ENCODE measurements around the gene ANKMY1. TPM values are rescaled to one million over a fixed set of nuclear protein-coding genes. Genes with fewer than 3 reads are reported as not detected.

Gene ANKMY1
- total and polyA plus RNA-seq, 2 of the 13 experiments (the other 11 are each of a cell fraction or from before 2014, with no cell fraction given): 11.7 to 18.8 TPM

- TF ChIP-seq MXI1 (IDR thresholded peaks at IDR 0.05; ENCODE audit: borderline replicate concordance, low read depth, low read length) (peak; percentile 89; the same call in 2 of the 3 replicates), NFIC (IDR thresholded peaks at IDR 0.05; ENCODE audit: low read length) (no peak), ZNF350 (CRISPR knock-in tag; IDR thresholded peaks at IDR 0.05; ENCODE audit: borderline replicate concordance, low read depth) (peak; percentile 36; the same call in 1 of the 2 replicates), HMGA1 (CRISPR knock-in tag; conservative IDR thresholded peaks at IDR 0.05) (no peak), HNRNPLL (IDR thresholded peaks at IDR 0.05; ENCODE audit: low read depth, low read length, poor library complexity, severe bottlenecking) (peak; percentile 90), ZNF792 (CRISPR knock-in tag; IDR thresholded peaks at IDR 0.05) (no peak), ZNF598 (CRISPR knock-in tag; IDR thresholded peaks at IDR 0.05; ENCODE audit: borderline replicate concordance) (0 out of 2 replicates have a peak, but pooled peaks have one; percentile 28), ZNF597 (CRISPR knock-in tag; IDR thresholded peaks at IDR 0.05) (peak; percentile 98; the same call in 1 of the 2 replicates), ZXDC (CRISPR knock-in tag; IDR thresholded peaks at IDR 0.05) (peak; percentile 57; the same call in 1 of the 2 replicates), ZNF414 (CRISPR knock-in tag; IDR thresholded peaks at IDR 0.05) (no peak; the same call in 1 of the 2 replicates), IRX3 (CRISPR knock-in tag; IDR thresholded peaks at IDR 0.05; ENCODE audit: borderline replicate concordance, low read depth) (no peak; the same call in 1 of the 2 replicates), ZNF891 (CRISPR knock-in tag; IDR thresholded peaks at IDR 0.05) (no peak), SMAD9 (CRISPR knock-in tag; IDR thresholded peaks at IDR 0.05) (no peak), ZNF564 (CRISPR knock-in tag; IDR thresholded peaks at IDR 0.05) (peak; percentile 66; the same call in 1 of the 2 replicates), SIX4 (CRISPR knock-in tag; IDR thresholded peaks at IDR 0.05) (peak; percentile 45; the same call in 1 of the 2 replicates), HOXA5 (CRISPR knock-in tag; IDR thresholded peaks at IDR 0.05) (no peak; the same call in 1 of the 2 replicates), ZFP1 (CRISPR knock-in tag; IDR thresholded peaks at IDR 0.05) (no peak), ZNF20 (CRISPR knock-in tag; IDR thresholded peaks at IDR 0.05) (no peak), NR2F2 (IDR thresholded peaks at IDR 0.05; ENCODE audit: borderline replicate concordance, low read depth) (peak; percentile 52; the same call in 1 of the 2 replicates), ELF1 (CRISPR knock-in tag; IDR thresholded peaks at IDR 0.05) (peak; percentile 96), EHMT2 (IDR thresholded peaks at IDR 0.05; ENCODE audit: borderline replicate concordance, low read depth, low read length) (no peak), ZNF788 (CRISPR knock-in tag; IDR thresholded peaks at IDR 0.05; ENCODE audit: borderline replicate concordance) (no peak; the same call in 1 of the 2 replicates), GATA4 (IDR thresholded peaks at IDR 0.05; ENCODE audit: borderline replicate concordance, low read depth) (no peak; the same call in 1 of the 2 replicates), ZC3H13 (CRISPR knock-in tag; IDR thresholded peaks at IDR 0.05) (peak; percentile 91)
Observed at GRCh38 chr2:240586198-240586918, 28.6 kb upstream of the ANKMY1 start, which contains the start of gene CAPN10 (continued).

All from HepG2 (cell line).